Choroid plexus epithelial cell (primary cell): ENCODE measurements around the gene POLR2F.

ENCODE experiments used
- DNase-seq: peaks from one replicate; pipeline ENCODE4 v3.0.0-alpha.2; 2010; ENCODE audit warnings: low read depth
- H3K4me3 ChIP-seq: 2 replicates; pipeline ENCODE4 v1.5.1; 2011; ENCODE audit warnings: low read depth, mild to moderate bottlenecking, control low read depth, low read length, moderate library complexity
- CTCF ChIP-seq: conservative IDR thresholded peaks from 2 replicates; pipeline ENCODE4 v1.5.1; 2011; ENCODE audit warnings: low read depth, mild to moderate bottlenecking, control low read depth, inconsistent platforms, low read length, moderate library complexity

POLR2F gene

GRCh38 chr22:37991731-37992442 is 38.4 kb downstream of the POLR2F start:
- TF ChIP-seq CTCF: no peak
- no peak overlapping the region for H3K4me3 ChIP-seq
- DNase-seq: no peak

- DNase-seq: no peak
- TF ChIP-seq CTCF: no peak
- H3K4me3 ChIP-seq: no peak overlapping the region
Measured at GRCh38 chr22:37994049-37994448, 40.5 kb downstream of the POLR2F start.

- H3K4me3 ChIP-seq: no peak overlapping the region
- no peak for DNase-seq
- no peak for TF ChIP-seq CTCF
Measured at GRCh38 chr22:37994982-37995381, 41.5 kb downstream of the POLR2F start.

GRCh38 chr22:37995460-37995859 is 42.0 kb downstream of the POLR2F start:
- H3K4me3 ChIP-seq: no peak overlapping the region
- no peak for TF ChIP-seq CTCF
- DNase-seq: no peak

GRCh38 chr22:37996079-37996478 is 42.6 kb downstream of the POLR2F start:
- no peak for TF ChIP-seq CTCF
- DNase-seq: no peak
- no peak overlapping the region for H3K4me3 ChIP-seq

GRCh38 chr22:37996515-37997246 is 43.2 kb downstream of the POLR2F start:
- no peak overlapping the region for H3K4me3 ChIP-seq
- no peak for DNase-seq
- no peak for TF ChIP-seq CTCF

GRCh38 chr22:37998543-37998942 is 45.0 kb downstream of the POLR2F start:
- H3K4me3 ChIP-seq: no peak overlapping the region
- no peak for TF ChIP-seq CTCF
- DNase-seq: no peak
